Tongue (tissue), 2 donors: ENCODE measurements around the gene PPP6R2. TPM values are rescaled to one million over a fixed set of nuclear protein-coding genes. Genes with fewer than 3 reads are reported as not detected.
"Not testable (repeated sequence)": the region's sequence is repeated elsewhere in the genome, so short reads cannot be mapped to it uniquely, and the experiment has no call there.

Experiments used
- DNase-seq: peaks from one replicate; pipeline ENCODE4 v3.0.0-alpha.2; 2015
- total RNA-seq: library from RNA; depleted of rRNA; stranded (reverse); fragments of >200 nt; gene quantifications from one replicate; pipeline ENCODE4 v1.2.3, GENCODE V29; 2014

Gene PPP6R2
- total RNA-seq, 1 donor from 2014 or later = 49.5 TPM

- no peak for DNase-seq
These were observed 89.2 kb downstream of the PPP6R2 start for GRCh38 chr22:50432131-50432876.

GRCh38 chr22:50432877-50433510, 89.9 kb downstream of the PPP6R2 start:
- not testable (repeated sequence) for DNase-seq

- no peak for DNase-seq
These were observed 91.7 kb downstream of the PPP6R2 start for GRCh38 chr22:50434849-50435248.

GRCh38 chr22:50435291-50436014, 92.3 kb downstream of the PPP6R2 start:
- DNase-seq = peak; percentile 30

GRCh38 chr22:50436015-50436830, 93.1 kb downstream of the PPP6R2 start:
- DNase-seq = no peak

GRCh38 chr22:50436841-50437341, 93.8 kb downstream of the PPP6R2 start:
- DNase-seq = no peak

GRCh38 chr22:50437511-50438304, 94.6 kb downstream of the PPP6R2 start:
- DNase-seq = no peak

GRCh38 chr22:50438305-50439275, 95.5 kb downstream of the PPP6R2 start:
- DNase-seq = no peak

GRCh38 chr22:50439314-50439870, 96.3 kb downstream of the PPP6R2 start:
- no peak for DNase-seq

- no peak for DNase-seq
These were observed 96.8 kb downstream of the PPP6R2 start for GRCh38 chr22:50439871-50440331.

GRCh38 chr22:50440544-50441249, 97.6 kb downstream of the PPP6R2 start:
- no peak for DNase-seq

- DNase-seq = no peak
These were observed 98.4 kb downstream of the PPP6R2 start for GRCh38 chr22:50441428-50441993.

GRCh38 chr22:50443197-50443596, 100.1 kb downstream of the PPP6R2 start:
- DNase-seq = no peak

GRCh38 chr22:50443801-50444625, 100.9 kb downstream of the PPP6R2 start:
- no peak for DNase-seq

- DNase-seq = no peak
These were observed 101.5 kb downstream of the PPP6R2 start for GRCh38 chr22:50444663-50445062.

GRCh38 chr22:50445071-50445879, 102.1 kb downstream of the PPP6R2 start:
- DNase-seq = peak; percentile 35
